Measurements from ENCODE around the gene ZFP36. TPM values are rescaled to one million over a fixed set of nuclear protein-coding genes. Genes with fewer than 3 reads are reported as not detected.

The ZFP36 gene
- 18.9 and 19.0 TPM in 2 replicates for total RNA-seq

GRCh38 chr19:39406656-39407409 is at the start of gene ZFP36:
Gene ZFP36, plus strand, starts transcription at chr19:39406847. Its CDS starts 58 bp downstream, at chr19:39406905.

GRCh38 chr19:39390751-39391437 is 15.8 kb upstream of the ZFP36 start, which contains the start of the genes MED29 and PAF1:
Gene MED29, plus strand, starts transcription at chr19:39391378. Its CDS starts 45 bp downstream, at chr19:39391423.
Gene PAF1, minus strand, starts transcription at chr19:39391106. Its CDS starts 242 bp downstream, at chr19:39390864.

GRCh38 chr19:39412100-39412866 is 5.6 kb downstream of the ZFP36 start, which contains the start of gene PLEKHG2:
Gene PLEKHG2, plus strand, starts transcription at chr19:39412669. Its CDS starts 1,418 bp downstream, at chr19:39414087.

GRCh38 chr19:39435499-39436349 is 29.1 kb downstream of the ZFP36 start, which contains the start of gene RPS16:
Gene RPS16, minus strand, starts transcription at chr19:39435949. Its CDS starts 54 bp downstream, at chr19:39435895.

GRCh38 chr19:39445196-39446111 is 38.8 kb downstream of the ZFP36 start, which contains the start of gene SUPT5H:
Gene SUPT5H, plus strand, starts transcription at chr19:39445582. Its CDS starts 309 bp downstream, at chr19:39445891.

Small RNAs within 50 kb of the gene (small RNA-seq; reads per million reads assigned to genes)
- gene MIR4530 (not detected), gene RN7SL566P (not detected)

Other genes with a start within 250 kb of the ZFP36 start
- not detected in 2 replicates for gene NCCRP1, start 209.9 kb upstream of the ZFP36 start, total RNA-seq
- gene SYCN, start 202.6 kb upstream of the ZFP36 start, total RNA-seq, result not detected in 2 replicates
- gene IFNL3, start 161.8 kb upstream of the ZFP36 start, total RNA-seq, result not detected in 2 replicates
- gene IFNL4, start 158.0 kb upstream of the ZFP36 start, total RNA-seq, result not detected in 2 replicates
- gene IFNL2, start 138.5 kb upstream of the ZFP36 start, total RNA-seq, result not detected in 2 replicates
- gene IFNL1, start 110.4 kb upstream of the ZFP36 start, total RNA-seq, result not detected in 2 replicates
- gene LRFN1, start 86.0 kb upstream of the ZFP36 start, total RNA-seq, result 0.24 and 0.32 TPM in 2 replicates
- 3.7 and 8.4 TPM in 2 replicates for gene GMFG, start 70.8 kb upstream of the ZFP36 start, total RNA-seq
- 109 and 110 TPM in 2 replicates for gene SAMD4B, start 64.4 kb upstream of the ZFP36 start, total RNA-seq
- 32.9 and 35.5 TPM in 2 replicates for gene PAF1, start 15.7 kb upstream of the ZFP36 start, total RNA-seq
- gene MED29, start 15.5 kb upstream of the ZFP36 start, total RNA-seq, result 31.2 and 32.2 TPM in 2 replicates
- gene PLEKHG2, start 5.8 kb downstream of the ZFP36 start, total RNA-seq, result 41.0 and 41.9 TPM in 2 replicates
- 213 and 236 TPM in 2 replicates for gene RPS16, start 29.1 kb downstream of the ZFP36 start, total RNA-seq
- 87.7 and 93.9 TPM in 2 replicates for gene SUPT5H, start 38.7 kb downstream of the ZFP36 start, total RNA-seq
- gene TIMM50, start 74.0 kb downstream of the ZFP36 start, total RNA-seq, result 32.9 and 33.4 TPM in 2 replicates
- gene DLL3, start 92.1 kb downstream of the ZFP36 start, total RNA-seq, result not detected in 2 replicates
- gene SELENOV, start 108.3 kb downstream of the ZFP36 start, total RNA-seq, result not detected in 2 replicates
- gene EID2B, start 126.0 kb downstream of the ZFP36 start, total RNA-seq, result 3.7 and 4.4 TPM in 2 replicates
- 9.0 and 9.2 TPM in 2 replicates for gene EID2, start 133.3 kb downstream of the ZFP36 start, total RNA-seq
- gene LGALS13, start 195.7 kb downstream of the ZFP36 start, total RNA-seq, result not detected in 2 replicates
- not detected in 2 replicates for gene LGALS16, start 249.1 kb downstream of the ZFP36 start, total RNA-seq

Measured in hair follicle dermal papilla cell (primary cell).